MM.1S (cell line): ENCODE measurements around the gene TMEFF1.

Source experiments
- CTCF ChIP-seq: fragments of 300-600 bp; sonication (generic); IDR thresholded peaks from 2 replicates; pipeline ENCODE4 v1.5.1; 2016; ENCODE audit warnings: antibody characterized with exemption, low read length, mixed read lengths
- EZH2 ChIP-seq: fragments of 300-600 bp; sonication (generic); optimal IDR thresholded peaks from 2 replicates; pipeline ENCODE3; 2017; ENCODE audit warnings: low read depth, mild to moderate bottlenecking, antibody characterized with exemption, low read length, mixed read lengths
- EZH2phosphoT487 ChIP-seq: fragments of 300-600 bp; sonication (generic); IDR thresholded peaks from 2 replicates; pipeline ENCODE4 v1.6.1; 2018; ENCODE audit warnings: antibody characterized with exemption, low read length

DNA sequence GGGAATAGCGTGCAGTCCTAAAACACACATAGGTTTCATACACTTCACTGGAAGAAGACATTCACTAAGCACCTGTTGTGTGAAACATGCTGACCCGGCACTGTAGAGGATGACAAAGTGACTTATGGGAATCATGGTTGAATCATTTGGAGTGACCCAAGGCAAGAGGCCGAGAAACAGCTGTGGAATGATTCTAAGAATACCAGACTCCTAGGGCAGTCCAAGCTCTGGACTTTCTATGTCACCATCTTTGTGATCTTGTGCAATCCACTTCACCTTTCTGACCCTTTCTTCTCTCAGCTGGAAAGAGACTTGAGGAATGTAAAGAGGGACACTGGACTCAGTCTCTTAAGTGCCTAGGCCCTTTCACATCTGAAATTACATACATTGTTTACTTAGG, 32.9 kb upstream of the TMEFF1 start:
- TF ChIP-seq CTCF, result no peak
- TF ChIP-seq EZH2, result no peak
- TF ChIP-seq EZH2phosphoT487, result no peak
